Activated T-cell treated with anti-CD3 and anti-CD28 coated beads, Interleukin-2, amount 50 U/mL, for 4 hours (primary cell): ENCODE measurements around the gene EIF4E2. TPM values are rescaled to one million over a fixed set of nuclear protein-coding genes. Genes with fewer than 3 reads are reported as not detected.

Experiments
- ATAC-seq, 2 donors: fragments of 200-7000 bp; cut with Tn5 transposase; one replicate each; pipeline ENCODE4 v1.10.0; 2021
- DNase-seq: peaks from one replicate; pipeline ENCODE4 v3.0.0-alpha.2; 2020
- H3K27me3 Mint-ChIP-seq: one replicate; pipeline ENCODE4 v1.8.0; 2021; ENCODE audit warnings: low read depth, mixed read lengths
- H3K36me3 Mint-ChIP-seq: one replicate; pipeline ENCODE4 v1.8.0; 2022; ENCODE audit warnings: mixed read lengths; ENCODE audit not compliant: insufficient read depth
- H3K4me1 Mint-ChIP-seq: one replicate; pipeline ENCODE4 v1.8.0; 2021; ENCODE audit warnings: low read depth, mixed read lengths
- H3K4me3 Mint-ChIP-seq: one replicate; pipeline ENCODE4 v1.8.0; 2021; ENCODE audit warnings: mild to moderate bottlenecking, moderate library complexity, mixed read lengths
- H3K9me3 Mint-ChIP-seq: one replicate; pipeline ENCODE4 v1.8.0; 2021; ENCODE audit warnings: mixed read lengths
- total RNA-seq, 3 donors: library from RNA; stranded (reverse); gene quantifications; one replicate each; pipeline ENCODE4 v1.2.1, GENCODE V29; 2021

Gene EIF4E2
- total RNA-seq, 3 donors from 2014 or later, result 67.8 to 77.2 (median 76.9) TPM

DNA sequence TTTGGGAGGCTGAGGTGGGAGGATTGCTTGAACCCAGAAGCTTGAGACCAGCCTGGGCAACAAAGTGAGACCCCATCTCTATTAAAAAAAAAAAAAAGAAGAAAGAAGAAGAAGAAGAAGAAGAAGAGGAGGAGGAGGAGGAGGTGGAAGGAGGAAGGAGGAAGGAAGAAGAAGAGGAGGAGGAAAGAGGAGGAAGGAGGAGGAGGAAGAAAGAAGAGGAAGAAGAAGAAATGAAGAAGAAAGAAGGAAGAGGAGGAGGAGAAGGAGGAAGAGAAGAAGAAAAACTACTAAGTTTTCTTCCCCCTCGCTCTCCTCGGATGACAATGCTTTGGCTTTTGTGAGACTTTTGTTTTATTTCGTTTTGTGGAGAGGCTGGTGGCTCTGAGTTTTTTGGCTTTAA, 52.8 kb downstream of the EIF4E2 start:
- DNase-seq, result no peak
- no peaks in the 10 kb centered on the region for H3K9me3 Mint-ChIP-seq
- no peak overlapping the region for H3K4me3 Mint-ChIP-seq
- H3K27me3 Mint-ChIP-seq, result no peaks in the 10 kb centered on the region
- ATAC-seq, result no peak
- H3K4me1 Mint-ChIP-seq, result peaks cover 8% of the 10 kb centered on the region
- H3K36me3 Mint-ChIP-seq, result no peaks in the 10 kb centered on the region

DNA sequence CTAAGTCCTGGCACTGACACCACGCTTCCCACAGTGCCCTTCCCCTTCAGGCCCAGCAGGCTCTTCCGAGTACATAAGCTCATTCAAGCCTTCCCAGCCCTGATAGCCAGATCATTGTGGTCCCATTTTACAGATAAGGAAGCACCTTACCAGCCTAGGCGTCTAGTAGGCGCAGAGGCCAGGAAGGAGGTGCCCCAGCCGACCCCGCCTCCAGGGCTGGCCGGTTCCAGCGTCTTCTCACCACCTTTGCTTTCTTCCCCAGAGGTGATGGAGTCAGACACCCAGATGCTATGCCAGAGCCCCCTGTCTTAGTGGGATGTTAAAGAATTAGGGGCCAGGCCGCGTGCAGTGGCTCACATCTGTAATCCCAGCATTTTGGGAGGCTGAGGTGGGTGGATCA, 54.0 kb downstream of the EIF4E2 start:
- DNase-seq, result no peak
- H3K36me3 Mint-ChIP-seq, result no peaks in the 10 kb centered on the region
- H3K4me1 Mint-ChIP-seq, result peaks cover 8% of the 10 kb centered on the region
- no peaks in the 10 kb centered on the region for H3K9me3 Mint-ChIP-seq
- H3K4me3 Mint-ChIP-seq, result no peak overlapping the region
- H3K27me3 Mint-ChIP-seq, result no peaks in the 10 kb centered on the region
- no peak for ATAC-seq

- no peak overlapping the region for H3K4me3 Mint-ChIP-seq
- peaks cover 8% of the 10 kb centered on the region for H3K4me1 Mint-ChIP-seq
- no peak for ATAC-seq
- no peaks in the 10 kb centered on the region for H3K27me3 Mint-ChIP-seq
- no peaks in the 10 kb centered on the region for H3K9me3 Mint-ChIP-seq
- no peak for DNase-seq
- H3K36me3 Mint-ChIP-seq, result no peaks in the 10 kb centered on the region
Observed at GRCh38 chr2:232607011-232607410, 56.5 kb downstream of the EIF4E2 start.

DNA sequence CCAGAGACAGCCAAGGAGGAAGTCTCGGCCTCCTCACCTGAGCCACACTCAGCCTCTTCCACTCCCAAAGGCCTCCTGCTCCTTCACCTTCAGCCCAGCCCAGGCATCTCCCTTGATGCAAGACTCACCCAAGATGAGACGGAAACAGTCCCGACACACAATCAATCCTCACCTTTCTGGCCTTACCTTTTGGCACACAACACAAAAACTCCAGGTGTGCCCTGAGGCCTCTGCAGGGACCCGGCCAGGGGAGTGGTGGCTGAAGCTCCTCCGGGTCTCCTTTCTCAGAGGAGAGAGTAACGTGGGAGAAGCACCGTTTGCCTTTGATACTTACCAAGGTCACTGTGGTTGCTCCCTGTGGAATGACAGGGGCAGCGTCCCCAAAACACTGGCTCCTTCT, 59.1 kb downstream of the EIF4E2 start:
- Mint-ChIP-seq H3K27me3 (no peaks in the 10 kb centered on the region), H3K4me1 (peaks cover 8% of the 10 kb centered on the region), H3K9me3 (no peaks in the 10 kb centered on the region), H3K36me3 (no peaks in the 10 kb centered on the region), H3K4me3 (no peak overlapping the region)
- ATAC-seq, result no peak
- DNase-seq, result no peak

- Mint-ChIP-seq H3K27me3 (no peaks in the 10 kb centered on the region), H3K36me3 (no peaks in the 10 kb centered on the region), H3K9me3 (no peaks in the 10 kb centered on the region), H3K4me1 (peaks cover 8% of the 10 kb centered on the region), H3K4me3 (no peak overlapping the region)
- DNase-seq, result no peak
- no peak for ATAC-seq
Observed at GRCh38 chr2:232610081-232610480, 59.6 kb downstream of the EIF4E2 start.

DNA sequence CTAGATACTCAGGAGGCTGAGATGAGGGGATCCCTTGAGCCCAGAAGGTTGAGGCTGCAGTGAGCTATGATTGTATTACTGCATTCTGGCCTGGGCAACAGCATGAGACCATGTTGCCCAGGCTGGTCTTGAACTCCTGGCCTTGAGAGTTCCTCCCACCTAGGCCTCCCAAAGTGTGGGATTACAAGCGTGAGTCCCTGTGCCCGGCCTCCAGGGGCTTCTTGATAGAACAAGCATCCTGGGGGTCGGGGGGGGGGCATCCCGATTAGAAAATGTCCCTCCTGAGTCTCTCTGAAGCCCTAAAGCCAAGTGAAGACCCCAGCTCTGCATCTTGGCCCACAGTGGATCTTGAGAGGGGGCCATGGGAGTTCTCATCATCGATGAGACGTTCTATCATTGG, 60.6 kb downstream of the EIF4E2 start:
- ATAC-seq, result no peak
- DNase-seq, result no peak
- Mint-ChIP-seq H3K27me3 (no peaks in the 10 kb centered on the region), H3K4me1 (peaks cover 2% of the 10 kb centered on the region), H3K9me3 (no peaks in the 10 kb centered on the region), H3K4me3 (no peak overlapping the region), H3K36me3 (no peaks in the 10 kb centered on the region)

- Mint-ChIP-seq H3K4me3 (no peak overlapping the region), H3K27me3 (no peaks in the 10 kb centered on the region), H3K4me1 (no peaks in the 10 kb centered on the region), H3K9me3 (no peaks in the 10 kb centered on the region), H3K36me3 (no peaks in the 10 kb centered on the region)
- peak; percentile 67 for DNase-seq
- ATAC-seq, result peak; percentile 69 to 74
Observed at GRCh38 chr2:232611559-232612218, 61.2 kb downstream of the EIF4E2 start.

- Mint-ChIP-seq H3K27me3 (no peaks in the 10 kb centered on the region), H3K9me3 (no peaks in the 10 kb centered on the region), H3K4me1 (no peaks in the 10 kb centered on the region), H3K4me3 (no peak overlapping the region), H3K36me3 (no peaks in the 10 kb centered on the region)
- ATAC-seq (no peak), DNase-seq (no peak)
Observed at GRCh38 chr2:232613538-232614134, 63.1 kb downstream of the EIF4E2 start.

DNA sequence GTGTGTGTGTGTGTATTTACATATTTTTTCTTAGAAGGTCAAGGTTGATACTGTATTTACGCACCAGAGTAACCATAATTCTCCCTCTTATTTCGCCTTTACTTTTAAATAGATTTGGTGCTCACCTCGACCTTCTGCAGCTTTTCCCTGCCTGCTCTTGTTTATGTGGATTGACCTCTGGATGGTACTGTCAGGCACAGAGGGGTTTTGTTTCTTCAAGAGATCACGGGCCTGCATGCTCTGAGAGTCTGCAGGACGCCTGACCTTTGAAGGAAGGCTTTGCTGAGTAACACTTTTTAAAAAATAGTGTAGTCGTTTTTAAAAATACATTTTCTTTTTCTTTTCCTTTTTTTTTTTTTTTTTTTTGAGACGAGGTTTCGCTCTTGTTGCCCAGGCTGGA, 64.8 kb downstream of the EIF4E2 start:
- Mint-ChIP-seq H3K36me3 (no peaks in the 10 kb centered on the region), H3K27me3 (no peaks in the 10 kb centered on the region), H3K4me3 (no peak overlapping the region), H3K9me3 (no peaks in the 10 kb centered on the region), H3K4me1 (no peaks in the 10 kb centered on the region)
- DNase-seq (no peak), ATAC-seq (no peak)

Other genes starting within 250 kb of the EIF4E2 start
- gene ALPP, start 171.9 kb upstream of the EIF4E2 start, total RNA-seq, result not detected
- not detected for gene ALPG, start 143.8 kb upstream of the EIF4E2 start, total RNA-seq
- not detected for gene ALPI, start 94.5 kb upstream of the EIF4E2 start, total RNA-seq
- gene ECEL1, start 62.9 kb upstream of the EIF4E2 start, total RNA-seq, result under 1 TPM; 0.16 to 0.20 (median 0.19) TPM
- not detected for gene PRSS56, start 30.3 kb upstream of the EIF4E2 start, total RNA-seq
- gene CHRND, start 24.5 kb upstream of the EIF4E2 start, total RNA-seq, result not detected
- gene CHRNG, start 11.0 kb upstream of the EIF4E2 start, total RNA-seq, result not detected
- 10 to 100 TPM; 10.5 to 11.7 (median 11.5) TPM for gene TIGD1, start 132 bp upstream of the EIF4E2 start, total RNA-seq
- gene EFHD1, start 82.9 kb downstream of the EIF4E2 start, total RNA-seq, result under 1 TPM; 0.16 to 0.69 (median 0.35) TPM
- gene GIGYF2, start 146.6 kb downstream of the EIF4E2 start, total RNA-seq, result 10 to 100 TPM; 44.1 to 53.7 (median 47.4) TPM
- gene KCNJ13, start 225.9 kb downstream of the EIF4E2 start, total RNA-seq, result not detected